H9 (cell line): ENCODE results near the gene SKIC2. TPM values are rescaled to one million over a fixed set of nuclear protein-coding genes. Genes with fewer than 3 reads are reported as not detected.

Experiments
- DNase-seq: peaks from one replicate; pipeline ENCODE4 v3.0.0-alpha.2; 2017
- H2AFZ ChIP-seq: one replicate; pipeline ENCODE4 v1.6.1; 2013; ENCODE audit warnings: mild to moderate bottlenecking, low read length, control low read depth, moderate library complexity
- H2AK5ac ChIP-seq: 2 replicates; pipeline ENCODE4 v1.6.1; 2013; ENCODE audit warnings: low read length, control low read depth, mixed read lengths; ENCODE audit not compliant: insufficient read length
- H2BK120ac ChIP-seq: one replicate; pipeline ENCODE4 v1.6.1; 2013; ENCODE audit warnings: low read depth, mild to moderate bottlenecking, low read length, control low read depth, inconsistent platforms; ENCODE audit not compliant: poor library complexity, severe bottlenecking
- H2BK12ac ChIP-seq: 2 replicates; pipeline ENCODE4 v1.6.1; 2013; ENCODE audit warnings: low read length, control low read depth, mixed read lengths, low read depth; ENCODE audit not compliant: insufficient read length
- H2BK15ac ChIP-seq: 2 replicates; pipeline ENCODE4 v1.6.1; 2013; ENCODE audit warnings: low read depth, low read length, control low read depth
- H2BK20ac ChIP-seq: one replicate; pipeline ENCODE4 v1.6.1; 2013; ENCODE audit warnings: low read depth, mild to moderate bottlenecking, low read length, control low read depth, inconsistent platforms; ENCODE audit not compliant: poor library complexity, severe bottlenecking
- H2BK5ac ChIP-seq: 2 replicates; pipeline ENCODE4 v1.6.1; 2013; ENCODE audit warnings: low read length, control low read depth, mixed read lengths; ENCODE audit not compliant: insufficient read length
- H3K14ac ChIP-seq: 2 replicates; pipeline ENCODE4 v1.6.1; 2013; ENCODE audit warnings: low read length, control low read depth; ENCODE audit not compliant: insufficient read depth
- H3K18ac ChIP-seq: 2 replicates; pipeline ENCODE4 v1.6.1; 2013; ENCODE audit warnings: low read depth, mild to moderate bottlenecking, mixed read lengths, low read length, control low read depth; ENCODE audit not compliant: insufficient read length
- H3K23ac ChIP-seq: 2 replicates; pipeline ENCODE4 v1.6.1; 2013; ENCODE audit warnings: low read length, control low read depth, mixed read lengths, low read depth; ENCODE audit not compliant: insufficient read length
- H3K23me2 ChIP-seq: 2 replicates; pipeline ENCODE4 v1.6.1; 2013; ENCODE audit warnings: low read depth, mild to moderate bottlenecking, mixed read lengths, low read length, control low read depth; ENCODE audit not compliant: insufficient read length, poor library complexity, severe bottlenecking
- H3K27ac ChIP-seq: 2 replicates; pipeline ENCODE4 v1.5.1; 2013; ENCODE audit warnings: low read length, control low read depth, mixed read lengths, low read depth; ENCODE audit not compliant: insufficient read length
- H3K27me3 ChIP-seq: 2 replicates; pipeline ENCODE4 v1.6.1; 2013; ENCODE audit warnings: low read length, control low read depth, inconsistent platforms; ENCODE audit not compliant: insufficient read depth
- H3K4ac ChIP-seq: 2 replicates; pipeline ENCODE4 v1.6.1; 2013; ENCODE audit warnings: low read depth, mild to moderate bottlenecking, control low read depth, inconsistent platforms, low read length, moderate library complexity
- H3K4me1 ChIP-seq: 2 replicates; pipeline ENCODE4 v1.6.1; 2013; ENCODE audit warnings: low read length, control low read depth, inconsistent platforms; ENCODE audit not compliant: insufficient read depth
- H3K4me2 ChIP-seq: 2 replicates; pipeline ENCODE4 v1.6.1; 2013; ENCODE audit warnings: low read length, control low read depth, mixed read lengths; ENCODE audit not compliant: insufficient read length, insufficient read depth
- H3K56ac ChIP-seq: 2 replicates; pipeline ENCODE4 v1.6.1; 2013; ENCODE audit warnings: low read depth, mild to moderate bottlenecking, mixed read lengths, low read length, control low read depth; ENCODE audit not compliant: insufficient read length
- H3K79me1 ChIP-seq: 2 replicates; pipeline ENCODE4 v1.6.1; 2013; ENCODE audit warnings: low read depth, mild to moderate bottlenecking, moderate library complexity, low read length, control low read depth, inconsistent platforms; ENCODE audit not compliant: insufficient read depth, poor library complexity, severe bottlenecking
- H3K79me2 ChIP-seq: 2 replicates; pipeline ENCODE4 v1.6.1; 2013; ENCODE audit warnings: low read length, control low read depth, inconsistent platforms; ENCODE audit not compliant: insufficient read depth
- H3K9ac ChIP-seq: 2 replicates; pipeline ENCODE4 v1.6.1; 2013; ENCODE audit warnings: low read length, control low read depth, mixed read lengths; ENCODE audit not compliant: insufficient read length; ENCODE audit errors: extremely low read depth
- H3K9me3 ChIP-seq: one replicate; pipeline ENCODE4 v1.6.1; 2013; ENCODE audit warnings: low read depth, low read length, inconsistent platforms; ENCODE audit not compliant: control insufficient read depth
- H3T11ph ChIP-seq: one replicate; pipeline ENCODE4 v1.6.1; 2013; ENCODE audit warnings: mild to moderate bottlenecking, low read length, control low read depth, inconsistent platforms
- H4K20me1 ChIP-seq: one replicate; pipeline ENCODE4 v1.6.1; 2013; ENCODE audit not compliant: control insufficient read depth, insufficient read length, insufficient read depth
- H4K5ac ChIP-seq: 2 replicates; pipeline ENCODE4 v1.6.1; 2013; ENCODE audit warnings: low read depth, mild to moderate bottlenecking, mixed read lengths, low read length, control low read depth; ENCODE audit not compliant: insufficient read length
- H4K8ac ChIP-seq: replicated peaks from 2 replicates; pipeline ENCODE4 v1.6.1; 2013; ENCODE audit warnings: low read length, control low read depth, mixed read lengths, low read depth; ENCODE audit not compliant: insufficient read length
- H4K91ac ChIP-seq: 2 replicates; pipeline ENCODE4 v1.6.1; 2013; ENCODE audit warnings: low read depth, mild to moderate bottlenecking, moderate library complexity, mixed read lengths, low read length, control low read depth; ENCODE audit not compliant: insufficient read length
- H3K27ac Mint-ChIP-seq, 3 experiments: 2 replicates in 2 of 3; 3 replicates in 1 of 3; pipeline ENCODE4 v1.8.0; 2020 to 2021; ENCODE audit warnings: mixed read lengths in 3 of 3, mild to moderate bottlenecking in 1 of 3, moderate library complexity in 1 of 3
- H3K27me3 Mint-ChIP-seq: 2 replicates; pipeline ENCODE4 v1.8.0; 2021; ENCODE audit warnings: low read depth, mild to moderate bottlenecking, moderate library complexity, mixed read lengths
- H3K36me3 Mint-ChIP-seq, 3 experiments: 2 replicates in 2 of 3; 3 replicates in 1 of 3; pipeline ENCODE4 v1.8.0; 2020 to 2021; ENCODE audit warnings: low read depth in 3 of 3, mixed read lengths in 3 of 3; ENCODE audit not compliant: insufficient read depth in 1 of 3
- H3K4me1 Mint-ChIP-seq, 2 experiments: 2 replicates each; pipeline ENCODE4 v1.8.0; 2020; ENCODE audit warnings: mixed read lengths in 2 of 2
- H3K4me3 Mint-ChIP-seq, 2 experiments: 2 replicates in 1 of 2; 3 replicates in 1 of 2; pipeline ENCODE4 v1.8.0; 2020 to 2021; ENCODE audit warnings: mild to moderate bottlenecking in 2 of 2, mixed read lengths in 2 of 2, moderate library complexity in 1 of 2
- H3K9me3 Mint-ChIP-seq, 2 experiments: 2 replicates in 1 of 2; 3 replicates in 1 of 2; pipeline ENCODE4 v1.8.0; 2020; ENCODE audit warnings: mild to moderate bottlenecking in 2 of 2, mixed read lengths in 2 of 2, moderate library complexity in 1 of 2
- WGBS: extraction: QIAGEN DNeasy Blood & Tissue Kit; methylation state at CpG from one replicate; pipeline ENCODE4 v1.1.7; 2013; ENCODE audit warnings: missing lambda C conversion rate, low lambda C conversion rate, mixed read lengths; ENCODE audit not compliant: insufficient read length; ENCODE audit errors: extremely low coverage; 5-methylcytosine and 5-hydroxymethylcytosine counted together
- total RNA-seq: library from RNA; stranded (reverse); gene quantifications from 2 replicates; pipeline ENCODE4 v1.2.1, GENCODE V29; 2021
- TF ChIP-seq, protein P1 (sequence below): fragments of 200-600 bp; sonication (generic); conservative IDR thresholded peaks from 3 replicates; pipeline ENCODE4 v1.8.0; 2021; ENCODE audit warnings: antibody characterized with exemption, mild to moderate bottlenecking

The SKIC2 gene
- total RNA-seq, 1 experiment from 2014 or later = 86.2 TPM

GRCh38 chr6:31952890-31953289 lies 6.1 kb upstream of the SKIC2 start:
- Histone ChIP-seq H3T11ph (no peak overlapping the region), H2BK120ac (no peak overlapping the region), H3K79me2 (no peaks in the 10 kb centered on the region; the same call in 1 of the 2 replicates), H4K91ac (no peak overlapping the region), H2AFZ (no peak overlapping the region), H3K23me2 (no peaks in the 10 kb centered on the region), H3K27me3 (no peaks in the 10 kb centered on the region), H2BK20ac (no peak overlapping the region), H2BK15ac (no peak overlapping the region), H2BK12ac (no peak overlapping the region), H2AK5ac (no peak overlapping the region), H3K4me2 (no peak overlapping the region), H4K5ac (no peak overlapping the region), H2BK5ac (no peak overlapping the region), H4K20me1 (peaks cover 2% of the 10 kb centered on the region), H3K23ac (no peak overlapping the region), H3K14ac (no peak overlapping the region), H3K18ac (no peak overlapping the region), H3K56ac (no peak overlapping the region), H3K9ac (no peak overlapping the region), H3K4ac (no peak overlapping the region), H4K8ac (no peak overlapping the region), H3K9me3 (no peaks in the 10 kb centered on the region), H3K4me1 (0 out of 2 replicates have a peak, but pooled peaks cover under 1% of the 10 kb centered on the region), H3K27ac (no peak overlapping the region), H3K79me1 (peaks cover under 1% of the 10 kb centered on the region)
- H3K27ac Mint-ChIP-seq = peak overlapping the region in 1 of 3 experiments; percentile 67; a peak in 3 of 7 replicates
- WGBS = no CpG with 5 or more reads among the region's 5 CpGs
- DNase-seq = no peak
- H3K36me3 Mint-ChIP-seq = peaks cover 23 to 66% (median 61%) of the 10 kb centered on the region in 3 experiments
- no peaks in the 10 kb centered on the region for H3K9me3 Mint-ChIP-seq
- peaks cover 4% of the 10 kb centered on the region in 2 experiments for H3K4me1 Mint-ChIP-seq
- TF ChIP-seq, protein P1, sequence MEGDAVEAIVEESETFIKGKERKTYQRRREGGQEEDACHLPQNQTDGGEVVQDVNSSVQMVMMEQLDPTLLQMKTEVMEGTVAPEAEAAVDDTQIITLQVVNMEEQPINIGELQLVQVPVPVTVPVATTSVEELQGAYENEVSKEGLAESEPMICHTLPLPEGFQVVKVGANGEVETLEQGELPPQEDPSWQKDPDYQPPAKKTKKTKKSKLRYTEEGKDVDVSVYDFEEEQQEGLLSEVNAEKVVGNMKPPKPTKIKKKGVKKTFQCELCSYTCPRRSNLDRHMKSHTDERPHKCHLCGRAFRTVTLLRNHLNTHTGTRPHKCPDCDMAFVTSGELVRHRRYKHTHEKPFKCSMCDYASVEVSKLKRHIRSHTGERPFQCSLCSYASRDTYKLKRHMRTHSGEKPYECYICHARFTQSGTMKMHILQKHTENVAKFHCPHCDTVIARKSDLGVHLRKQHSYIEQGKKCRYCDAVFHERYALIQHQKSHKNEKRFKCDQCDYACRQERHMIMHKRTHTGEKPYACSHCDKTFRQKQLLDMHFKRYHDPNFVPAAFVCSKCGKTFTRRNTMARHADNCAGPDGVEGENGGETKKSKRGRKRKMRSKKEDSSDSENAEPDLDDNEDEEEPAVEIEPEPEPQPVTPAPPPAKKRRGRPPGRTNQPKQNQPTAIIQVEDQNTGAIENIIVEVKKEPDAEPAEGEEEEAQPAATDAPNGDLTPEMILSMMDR = no peak
- H3K27me3 Mint-ChIP-seq = peaks cover 10% of the 10 kb centered on the region
- H3K4me3 Mint-ChIP-seq = no peak overlapping the region
